Measurements from ENCODE around the gene NCAM1.

GRCh38 chr11:113304916-113305315 is 343.7 kb downstream of the NCAM1 start:
- no peak for TF ChIP-seq MAX (IDR thresholded peaks at IDR 0.05)
- TF ChIP-seq EP300 (IDR thresholded peaks at IDR 0.05; ENCODE audit: borderline replicate concordance) = no peak

All from Ishikawa (cell line).